ENCODE data around the gene CDC34. TPM values are rescaled to one million over a fixed set of nuclear protein-coding genes. Genes with fewer than 3 reads are reported as not detected.

The CDC34 gene
- total RNA-seq, 1 donor from 2014 or later = 111 TPM

DNA sequence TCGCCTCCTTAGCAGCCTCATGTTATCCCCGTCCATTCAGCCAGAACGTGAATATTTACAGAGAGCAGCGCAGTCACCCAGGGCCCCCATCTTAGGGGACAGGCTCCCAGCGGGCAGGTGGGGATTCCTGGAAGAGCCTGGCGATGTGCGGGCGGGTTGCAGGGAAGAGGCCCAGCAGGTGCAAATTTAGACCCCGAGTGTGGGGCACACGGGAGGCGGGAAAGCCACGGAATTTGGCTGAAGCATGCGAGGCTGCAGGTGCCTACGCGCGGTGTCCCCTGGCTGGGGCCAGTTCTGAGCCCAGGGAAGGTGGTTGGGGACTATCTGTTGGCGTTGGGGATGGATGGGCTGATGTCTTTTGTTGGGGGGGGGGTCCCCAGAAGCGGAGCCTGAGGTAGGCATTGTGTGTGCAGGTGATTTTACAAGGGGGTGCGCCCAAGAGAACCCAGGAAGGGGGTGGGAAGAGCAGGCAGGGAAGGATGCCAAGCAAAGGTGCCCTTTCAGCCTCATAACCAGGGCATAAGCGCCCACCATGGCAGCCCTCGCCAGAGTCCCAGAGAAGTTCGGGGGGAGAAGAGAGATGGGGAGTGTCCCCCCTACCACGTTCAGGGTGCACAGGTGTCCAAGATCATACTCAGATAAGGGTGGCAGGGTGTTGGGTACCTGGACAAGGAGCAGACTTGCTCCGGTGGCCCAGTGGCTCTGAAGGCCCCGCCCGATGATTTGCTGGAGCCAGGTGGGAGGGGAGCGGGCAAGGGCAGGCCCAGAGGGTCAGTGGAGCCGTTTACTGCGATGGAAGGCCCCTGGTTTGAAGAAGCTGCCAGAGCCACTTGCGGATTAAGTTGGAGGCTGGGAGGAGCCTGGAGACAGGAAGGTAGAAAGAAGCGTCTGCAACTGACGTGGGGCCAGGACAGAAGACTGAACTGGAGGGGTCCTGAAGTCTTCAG lies 23.1 kb upstream of the CDC34 start:
- Mint-ChIP-seq H3K4me3 (peak overlapping the region; percentile 94), H3K36me3 (ENCODE audit: low read depth) (peaks cover 3% of the 10 kb centered on the region), H3K27me3 (ENCODE audit: low read depth) (peaks cover 8% of the 10 kb centered on the region), H3K4me1 (peaks cover 33% of the 10 kb centered on the region), H3K9me3 (no peaks in the 10 kb centered on the region), H3K27ac (ENCODE audit: unreplicated experiment) (peak overlapping the region; percentile 91)
- no peak for DNase-seq (ENCODE audit: low read depth, low spot score)
- TF ChIP-seq, protein P1, sequence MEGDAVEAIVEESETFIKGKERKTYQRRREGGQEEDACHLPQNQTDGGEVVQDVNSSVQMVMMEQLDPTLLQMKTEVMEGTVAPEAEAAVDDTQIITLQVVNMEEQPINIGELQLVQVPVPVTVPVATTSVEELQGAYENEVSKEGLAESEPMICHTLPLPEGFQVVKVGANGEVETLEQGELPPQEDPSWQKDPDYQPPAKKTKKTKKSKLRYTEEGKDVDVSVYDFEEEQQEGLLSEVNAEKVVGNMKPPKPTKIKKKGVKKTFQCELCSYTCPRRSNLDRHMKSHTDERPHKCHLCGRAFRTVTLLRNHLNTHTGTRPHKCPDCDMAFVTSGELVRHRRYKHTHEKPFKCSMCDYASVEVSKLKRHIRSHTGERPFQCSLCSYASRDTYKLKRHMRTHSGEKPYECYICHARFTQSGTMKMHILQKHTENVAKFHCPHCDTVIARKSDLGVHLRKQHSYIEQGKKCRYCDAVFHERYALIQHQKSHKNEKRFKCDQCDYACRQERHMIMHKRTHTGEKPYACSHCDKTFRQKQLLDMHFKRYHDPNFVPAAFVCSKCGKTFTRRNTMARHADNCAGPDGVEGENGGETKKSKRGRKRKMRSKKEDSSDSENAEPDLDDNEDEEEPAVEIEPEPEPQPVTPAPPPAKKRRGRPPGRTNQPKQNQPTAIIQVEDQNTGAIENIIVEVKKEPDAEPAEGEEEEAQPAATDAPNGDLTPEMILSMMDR (conservative IDR thresholded peaks at IDR 0.05) = no peak

DNA sequence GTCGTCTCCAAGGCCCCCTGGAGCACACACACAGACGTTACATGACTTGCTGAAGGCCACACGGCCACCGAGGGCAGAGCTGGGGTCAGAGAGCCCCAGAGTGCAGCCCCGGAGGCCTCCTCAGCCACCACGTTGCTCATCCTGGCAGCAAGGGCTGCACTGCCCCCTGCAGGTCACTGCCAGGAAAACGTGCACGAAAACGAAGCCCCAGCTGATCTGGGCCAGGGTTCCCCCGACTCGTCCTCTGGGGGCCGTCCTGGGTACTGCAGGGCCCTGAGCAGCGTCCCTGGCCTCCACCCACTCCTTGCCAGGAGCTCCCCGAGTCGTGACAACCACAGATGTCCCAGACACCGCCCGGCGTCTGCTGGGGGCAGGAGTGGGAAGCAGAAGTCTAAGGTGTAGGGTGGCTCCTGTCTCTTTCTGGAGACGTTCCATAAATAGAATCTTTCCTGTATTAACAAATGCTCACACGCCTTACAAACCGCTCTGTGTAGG lies 20.9 kb upstream of the CDC34 start:
- Mint-ChIP-seq H3K27me3 (ENCODE audit: low read depth) (peaks cover 5% of the 10 kb centered on the region), H3K4me1 (peaks cover 35% of the 10 kb centered on the region), H3K36me3 (ENCODE audit: low read depth) (peaks cover 11% of the 10 kb centered on the region), H3K9me3 (no peaks in the 10 kb centered on the region), H3K4me3 (peak overlapping the region; percentile 89), H3K27ac (ENCODE audit: unreplicated experiment) (peak overlapping the region; percentile 92)
- DNase-seq (ENCODE audit: low read depth, low spot score) = peak; percentile 97
- TF ChIP-seq, protein P1 (conservative IDR thresholded peaks at IDR 0.05) = peak; percentile 99

DNA sequence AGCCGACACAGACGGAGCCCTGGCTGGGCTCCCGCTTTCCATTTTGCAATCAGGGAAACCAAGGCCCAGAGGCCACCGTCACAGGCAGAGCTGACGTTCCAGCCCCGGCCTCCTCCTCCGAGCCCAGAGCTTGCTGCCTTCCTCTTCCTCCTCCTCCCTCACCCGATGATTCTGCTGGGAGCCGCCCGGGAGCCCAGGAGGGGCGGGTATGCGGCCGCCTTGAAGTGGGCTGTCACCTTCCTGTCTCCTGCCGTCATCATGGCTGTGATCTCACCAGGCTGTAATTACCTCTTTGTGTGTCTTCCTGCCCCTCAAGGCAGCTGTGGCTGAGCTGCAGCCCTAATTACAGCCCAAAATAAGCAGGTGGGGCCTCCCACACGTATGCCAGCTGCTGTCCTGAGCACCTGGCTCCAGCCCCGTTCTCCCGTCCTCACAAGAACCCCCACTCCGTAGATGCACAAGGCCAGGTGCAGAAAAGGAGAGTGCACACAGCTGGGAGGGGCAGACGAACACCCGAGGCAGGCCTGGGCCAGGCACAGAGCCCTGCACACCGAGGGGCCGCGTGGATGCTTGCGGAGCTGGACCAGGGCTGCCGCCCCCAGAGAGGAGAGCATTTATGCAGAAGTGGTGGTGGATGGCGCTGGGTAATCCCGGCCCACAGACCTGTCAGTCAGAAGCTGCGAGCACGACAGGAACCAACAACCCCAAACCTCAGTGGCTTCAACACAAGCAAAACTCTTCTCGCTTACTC lies 20.3 kb upstream of the CDC34 start:
- Mint-ChIP-seq H3K4me1 (peaks cover 38% of the 10 kb centered on the region), H3K4me3 (peak overlapping the region; percentile 89), H3K27me3 (ENCODE audit: low read depth) (peaks cover 5% of the 10 kb centered on the region), H3K9me3 (no peaks in the 10 kb centered on the region), H3K27ac (ENCODE audit: unreplicated experiment) (peak overlapping the region; percentile 86), H3K36me3 (ENCODE audit: low read depth) (peaks cover 11% of the 10 kb centered on the region)
- DNase-seq (ENCODE audit: low read depth, low spot score) = no peak
- TF ChIP-seq, protein P1 (conservative IDR thresholded peaks at IDR 0.05) = no peak

DNA sequence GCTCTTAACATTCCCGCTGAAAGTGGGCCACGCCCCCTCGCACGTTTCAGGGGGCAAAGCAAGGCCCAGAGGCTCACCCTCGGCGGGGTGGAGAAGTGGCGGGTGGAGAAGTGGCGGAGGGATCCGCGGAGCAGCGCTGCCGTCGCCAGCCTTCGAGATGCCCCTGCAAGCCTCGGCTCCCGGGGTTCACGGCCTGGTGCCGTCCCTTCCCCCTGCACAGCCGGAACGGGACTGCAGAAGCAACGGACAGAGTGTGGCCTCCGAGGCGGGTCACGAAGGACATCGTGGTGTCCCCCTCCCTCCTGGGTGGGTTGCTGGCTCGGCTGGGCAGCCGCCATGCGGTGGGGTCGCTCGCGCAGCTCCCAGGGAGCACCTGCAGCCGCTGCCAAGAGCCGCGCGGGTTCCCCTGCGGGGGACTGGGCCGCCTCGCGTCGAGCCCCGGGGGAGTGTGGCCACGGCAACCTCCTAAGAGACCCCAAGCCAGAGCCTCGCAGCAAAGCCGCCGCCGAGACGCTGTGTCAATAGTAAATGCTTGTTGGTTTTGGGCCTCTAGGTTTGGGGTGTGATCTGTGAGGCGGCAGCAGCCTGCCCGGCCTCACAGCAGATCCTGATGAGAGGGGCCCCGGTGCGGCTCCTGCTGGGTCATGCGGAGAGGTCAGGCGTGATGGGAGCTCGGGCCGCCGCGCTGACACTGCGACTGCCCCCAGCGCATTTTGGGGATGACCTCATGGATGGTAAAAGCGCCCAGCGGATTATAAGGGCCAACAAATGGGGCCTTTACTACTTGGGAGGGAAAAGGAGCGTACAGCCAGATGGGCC lies 18.8 kb upstream of the CDC34 start:
- Mint-ChIP-seq H3K36me3 (ENCODE audit: low read depth) (peaks cover 14% of the 10 kb centered on the region), H3K4me1 (peaks cover 40% of the 10 kb centered on the region), H3K4me3 (peak overlapping the region; percentile 76), H3K9me3 (no peaks in the 10 kb centered on the region), H3K27me3 (ENCODE audit: low read depth) (peaks cover 7% of the 10 kb centered on the region), H3K27ac (ENCODE audit: unreplicated experiment) (no peak overlapping the region)
- TF ChIP-seq, protein P1 (conservative IDR thresholded peaks at IDR 0.05) = no peak
- DNase-seq (ENCODE audit: low read depth, low spot score) = no peak

Data from neural crest cell (in vitro differentiated cells).